Fibroblast of lung (primary cell): ENCODE measurements around the gene CCNY. TPM values are rescaled to one million over a fixed set of nuclear protein-coding genes. Genes with fewer than 3 reads are reported as not detected.

ENCODE experiments used
- DNase-seq, 2 donors: peaks; one replicate each; pipeline versions ENCODE4 v3.0.0 to v3.0.0-alpha.2; 2010; ENCODE audit warnings: low read depth in 2 of 2
- H2AFZ ChIP-seq: 2 replicates; pipeline ENCODE4 v1.5.1; 2012; ENCODE audit warnings: low read length, control low read depth, inconsistent platforms
- H3K27ac ChIP-seq: 2 replicates; pipeline ENCODE4 v1.5.1; 2011; ENCODE audit warnings: low read length, control low read depth; ENCODE audit not compliant: insufficient read depth
- H3K27me3 ChIP-seq: 2 replicates; pipeline ENCODE4 v1.5.1; 2011; ENCODE audit warnings: mild to moderate bottlenecking, low read length; ENCODE audit not compliant: control insufficient read depth, insufficient read depth
- H3K36me3 ChIP-seq: 2 replicates; pipeline ENCODE4 v1.5.1; 2011; ENCODE audit warnings: low read length; ENCODE audit not compliant: control insufficient read depth, insufficient read depth
- H3K4me1 ChIP-seq: 2 replicates; pipeline ENCODE4 v1.5.1; 2011; ENCODE audit warnings: low read length; ENCODE audit not compliant: control insufficient read depth, insufficient read depth; ENCODE audit errors: extremely low read depth
- H3K4me2 ChIP-seq: 2 replicates; pipeline ENCODE4 v1.5.1; 2011; ENCODE audit warnings: low read length, control low read depth; ENCODE audit not compliant: insufficient read depth; ENCODE audit errors: extremely low read depth
- H3K4me3 ChIP-seq, 4 experiments: fragments of 200-600 bp in 1 of 4; sonication (generic) in 1 of 4; replicated peaks in 1 of 4; 2 replicates each; pipeline ENCODE4 v1.5.1; 2011 to 2016; ENCODE audit warnings: low read length in 4 of 4, low read depth in 3 of 4, mild to moderate bottlenecking in 3 of 4, control low read depth in 2 of 4, inconsistent platforms in 1 of 4, mixed read lengths in 1 of 4; ENCODE audit not compliant: insufficient read depth in 1 of 4; ENCODE audit errors: control extremely low read depth in 1 of 4
- H3K79me2 ChIP-seq: 2 replicates; pipeline ENCODE4 v1.5.1; 2012; ENCODE audit warnings: mild to moderate bottlenecking, low read length, inconsistent platforms; ENCODE audit not compliant: control insufficient read depth, insufficient read depth
- H3K9ac ChIP-seq: 2 replicates; pipeline ENCODE4 v1.5.1; 2011; ENCODE audit warnings: mild to moderate bottlenecking, low read length, control low read depth; ENCODE audit not compliant: insufficient read depth
- H3K9me3 ChIP-seq: 2 replicates; pipeline ENCODE4 v1.5.1; 2012; ENCODE audit warnings: low read depth, low read length; ENCODE audit not compliant: control insufficient read depth, insufficient read depth
- H4K20me1 ChIP-seq: 2 replicates; pipeline ENCODE4 v1.5.1; 2011; ENCODE audit warnings: low read length; ENCODE audit not compliant: control insufficient read depth, insufficient read depth; ENCODE audit errors: extremely low read depth
- CTCF ChIP-seq, 2 donors: IDR thresholded peaks in 1 of 2; conservative IDR thresholded peaks in 1 of 2; 1 replicate in 1 of 2; 2 replicates in 1 of 2; pipeline ENCODE4 v1.5.1; 2011 to 2012; ENCODE audit warnings: low read length in 2 of 2, control low read depth in 1 of 2, inconsistent platforms in 1 of 2, low read depth in 1 of 2, mild to moderate bottlenecking in 1 of 2
- EZH2 ChIP-seq: IDR thresholded peaks from 2 replicates; pipeline ENCODE4 v1.5.1; 2012; ENCODE audit warnings: low read length, control low read depth, mild to moderate bottlenecking; ENCODE audit errors: missing control alignments
- polyA plus RNA-seq, 2 donors: library from polyadenylated mRNA; depleted of rRNA in 1 of 2; stranded (reverse) in 1 of 2; unstranded in 1 of 2; fragments of >200 nt; gene quantifications; 2 replicates each; pipeline ENCODE4 v1.2.1, GENCODE V29; 2011 to 2012; ENCODE audit warnings: missing spikeins in 1 of 2
- total RNA-seq: library from RNA; depleted of rRNA; stranded (reverse); fragments of >200 nt; gene quantifications from 2 replicates; pipeline ENCODE4 v1.2.1, GENCODE V29; 2014

CCNY gene
- total and polyA plus RNA-seq, 2 donors (not counting 1 experiment from before 2014, with no cell fraction given) = 34.7 to 66.4 TPM

- DNase-seq = no peak
- H2AFZ ChIP-seq = no peak overlapping the region
- H3K27me3 ChIP-seq = no peaks in the 10 kb centered on the region
- no peak overlapping the region for H3K4me2 ChIP-seq
- no peak overlapping the region for H3K4me3 ChIP-seq
- no peaks in the 10 kb centered on the region for H3K9me3 ChIP-seq
- no peaks in the 10 kb centered on the region for H3K36me3 ChIP-seq
- H4K20me1 ChIP-seq = peaks cover 2% of the 10 kb centered on the region
- TF ChIP-seq CTCF (conservative IDR thresholded peaks at IDR 0.05 in 1 of 2, IDR thresholded peaks at IDR 0.05 in 1 of 2; ENCODE audit: low read depth in 1 of 2, low read length in 2 of 2) = no peak
- no peak overlapping the region for H3K27ac ChIP-seq
- peaks cover 50% of the 10 kb centered on the region for H3K79me2 ChIP-seq
- no peak overlapping the region for H3K9ac ChIP-seq
- H3K4me1 ChIP-seq = peaks cover 5% of the 10 kb centered on the region
Measured at GRCh38 chr10:35459449-35459847, 123.1 kb downstream of the CCNY start.

- Histone ChIP-seq H3K9ac (no peak overlapping the region), H3K79me2 (peaks cover 52% of the 10 kb centered on the region), H2AFZ (no peak overlapping the region), H3K4me1 (peaks cover 5% of the 10 kb centered on the region), H4K20me1 (peaks cover 2% of the 10 kb centered on the region), H3K4me3 (no peak overlapping the region), H3K4me2 (no peak overlapping the region), H3K27me3 (no peaks in the 10 kb centered on the region), H3K36me3 (no peaks in the 10 kb centered on the region), H3K9me3 (no peaks in the 10 kb centered on the region), H3K27ac (no peak overlapping the region)
- peak in 1 of 2 donors; percentile 46 for DNase-seq
- TF ChIP-seq CTCF (conservative IDR thresholded peaks at IDR 0.05 in 1 of 2, IDR thresholded peaks at IDR 0.05 in 1 of 2; ENCODE audit: low read depth in 1 of 2, low read length in 2 of 2) = no peak
- TF ChIP-seq EZH2 = no peak
Measured at GRCh38 chr10:35460852-35461460, 124.6 kb downstream of the CCNY start.

GRCh38 chr10:35462491-35462934 lies 126.2 kb downstream of the CCNY start:
- H3K27me3 ChIP-seq = no peaks in the 10 kb centered on the region
- no peak for DNase-seq
- TF ChIP-seq EZH2 (no peak), CTCF (conservative IDR thresholded peaks at IDR 0.05 in 1 of 2, IDR thresholded peaks at IDR 0.05 in 1 of 2; ENCODE audit: low read depth in 1 of 2, low read length in 2 of 2) (no peak)
- no peak overlapping the region for H3K27ac ChIP-seq
- no peak overlapping the region for H3K4me3 ChIP-seq
- no peaks in the 10 kb centered on the region for H3K36me3 ChIP-seq
- peaks cover 53% of the 10 kb centered on the region for H3K79me2 ChIP-seq
- peaks cover 2% of the 10 kb centered on the region for H4K20me1 ChIP-seq
- no peak overlapping the region for H3K4me2 ChIP-seq
- no peaks in the 10 kb centered on the region for H3K9me3 ChIP-seq
- no peak overlapping the region for H3K9ac ChIP-seq
- no peak overlapping the region for H2AFZ ChIP-seq
- H3K4me1 ChIP-seq = peaks cover 5% of the 10 kb centered on the region
